Hepatocyte (in vitro differentiated cells): ENCODE measurements around the gene SPINK2.

Source experiments
- CTCF ChIP-seq: fragments of 200-600 bp; sonication (generic); IDR thresholded peaks from 2 replicates; pipeline ENCODE4 v1.5.1; 2016; ENCODE audit warnings: antibody characterized with exemption, mild to moderate bottlenecking; ENCODE audit not compliant: poor library complexity
- EZH2 ChIP-seq: fragments of 200-600 bp; sonication (generic); IDR thresholded peaks from 2 replicates; pipeline ENCODE4 v1.6.1; 2016; ENCODE audit warnings: antibody characterized with exemption, mild to moderate bottlenecking, borderline replicate concordance
- EZH2phosphoT487 ChIP-seq: fragments of 200-600 bp; sonication (generic); IDR thresholded peaks from one replicate; pipeline ENCODE4 v1.6.1; 2018; ENCODE audit warnings: antibody characterized with exemption, mild to moderate bottlenecking, low read depth, moderate library complexity; ENCODE audit not compliant: unreplicated experiment, severe bottlenecking

GRCh38 chr4:56790691-56791091, 30.8 kb downstream of the SPINK2 start:
- TF ChIP-seq CTCF, result no peak
- no peak for TF ChIP-seq EZH2
- TF ChIP-seq EZH2phosphoT487, result no peak
